Natural killer cell (primary cell): ENCODE data around the gene UAP1. TPM values are rescaled to one million over a fixed set of nuclear protein-coding genes. Genes with fewer than 3 reads are reported as not detected.

Experiments used
- ATAC-seq, 3 donors: fragments of 150-1000 bp in 2 of 3; fragments of 200-7000 bp in 1 of 3; cut with Tn5 transposase; 1 replicate in 1 of 3; 2 replicates in 2 of 3; pipeline ENCODE4 v1.10.0; 2021; ENCODE audit warnings: mild to moderate bottlenecking in 2 of 3, moderate library complexity in 2 of 3
- DNase-seq, 2 donors: peaks; one replicate each; pipeline versions ENCODE4 v3.0.0 to v3.0.0-alpha.2; 2013 to 2021; ENCODE audit warnings: mixed read lengths in 1 of 2
- H3K27ac ChIP-seq: one replicate; pipeline ENCODE4 v1.5.1; 2013; ENCODE audit warnings: mild to moderate bottlenecking, low read length
- H3K27me3 ChIP-seq: one replicate; pipeline ENCODE4 v1.6.1; 2013; ENCODE audit warnings: low read length; ENCODE audit not compliant: control insufficient read depth, insufficient read depth
- H3K36me3 ChIP-seq: one replicate; pipeline ENCODE4 v1.6.1; 2013; ENCODE audit warnings: low read length; ENCODE audit not compliant: control insufficient read depth, insufficient read depth
- H3K4me1 ChIP-seq: one replicate; pipeline ENCODE4 v1.6.1; 2013; ENCODE audit warnings: low read length; ENCODE audit not compliant: control insufficient read depth, insufficient read depth
- H3K4me3 ChIP-seq: one replicate; pipeline ENCODE4 v1.5.1; 2013; ENCODE audit warnings: low read length
- H3K9me3 ChIP-seq: one replicate; pipeline ENCODE4 v1.6.1; 2013; ENCODE audit warnings: low read length; ENCODE audit not compliant: control insufficient read depth, insufficient read depth
- H3K27ac Mint-ChIP-seq, 2 donors: one replicate each; pipeline ENCODE4 v1.8.0; 2022; ENCODE audit warnings: mild to moderate bottlenecking in 2 of 2, mixed read lengths in 2 of 2, moderate library complexity in 1 of 2
- H3K27me3 Mint-ChIP-seq, 2 donors: one replicate each; pipeline ENCODE4 v1.8.0; 2022; ENCODE audit warnings: low read depth in 2 of 2, mixed read lengths in 2 of 2
- H3K36me3 Mint-ChIP-seq: one replicate; pipeline ENCODE4 v1.8.0; 2022; ENCODE audit warnings: mixed read lengths
- H3K4me1 Mint-ChIP-seq, 2 donors: one replicate each; pipeline ENCODE4 v1.8.0; 2022; ENCODE audit warnings: mixed read lengths in 2 of 2
- H3K4me3 Mint-ChIP-seq: one replicate; pipeline ENCODE4 v1.8.0; 2022; ENCODE audit warnings: mild to moderate bottlenecking, moderate library complexity, mixed read lengths
- H3K9me3 Mint-ChIP-seq, 2 donors: one replicate each; pipeline ENCODE4 v1.8.0; 2022; ENCODE audit warnings: mixed read lengths in 2 of 2
- WGBS: methylation state at CpG from one replicate; pipeline ENCODE4 v1.1.7; 2013; ENCODE audit warnings: missing lambda C conversion rate; ENCODE audit not compliant: insufficient coverage; 5-methylcytosine and 5-hydroxymethylcytosine counted together
- intact Hi-C: fragments of 100-400 bp; cut with micrococcal nuclease; formaldehyde crosslinking; loops from one replicate; pipeline ENCODE4 v1.14.2; 2022
- total RNA-seq, 4 donors: library from RNA; stranded (reverse); fragments of 120-200 nt in 1 of 4; gene quantifications; one replicate each; pipeline versions ENCODE4 v1.2.3 to v1.2.4, GENCODE V29; 2013 to 2022
- TF ChIP-seq, protein P1 (sequence below): fragments of 200-600 bp; IDR thresholded peaks from one replicate; pipeline ENCODE4 v1.8.0; 2022; ENCODE audit warnings: antibody characterized with exemption

Gene UAP1
- total RNA-seq, 3 donors from 2014 or later (not counting 1 experiment from before 2014, with no cell fraction given): 69.2 to 109 (median 74.2) TPM

DNA sequence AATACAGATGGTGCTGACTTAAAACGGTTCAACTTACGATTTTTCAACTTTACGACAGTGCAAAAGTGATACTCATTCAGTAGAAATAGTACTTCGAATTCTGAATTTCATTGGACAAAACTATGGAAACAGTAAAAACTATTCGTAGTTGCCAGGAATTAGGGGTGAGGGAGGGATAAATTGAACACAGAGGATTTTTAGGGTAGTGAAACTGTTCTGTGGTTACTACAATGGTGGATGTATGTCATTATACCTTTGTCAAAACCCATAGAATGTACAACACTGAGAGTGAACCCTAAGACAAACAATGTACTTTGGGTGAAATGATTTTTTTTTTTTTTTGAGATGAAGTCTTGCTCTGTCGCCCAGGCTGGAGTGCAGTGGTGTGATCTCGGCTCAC lies 78.2 kb downstream of the UAP1 start:
- ATAC-seq (no peak), DNase-seq (no peak)
- H3K27me3 Mint-ChIP-seq: peaks cover 0 to 5% of the 10 kb centered on the region in 2 donors
- H3K4me3 ChIP-seq: no peak overlapping the region
- TF ChIP-seq, protein P1, sequence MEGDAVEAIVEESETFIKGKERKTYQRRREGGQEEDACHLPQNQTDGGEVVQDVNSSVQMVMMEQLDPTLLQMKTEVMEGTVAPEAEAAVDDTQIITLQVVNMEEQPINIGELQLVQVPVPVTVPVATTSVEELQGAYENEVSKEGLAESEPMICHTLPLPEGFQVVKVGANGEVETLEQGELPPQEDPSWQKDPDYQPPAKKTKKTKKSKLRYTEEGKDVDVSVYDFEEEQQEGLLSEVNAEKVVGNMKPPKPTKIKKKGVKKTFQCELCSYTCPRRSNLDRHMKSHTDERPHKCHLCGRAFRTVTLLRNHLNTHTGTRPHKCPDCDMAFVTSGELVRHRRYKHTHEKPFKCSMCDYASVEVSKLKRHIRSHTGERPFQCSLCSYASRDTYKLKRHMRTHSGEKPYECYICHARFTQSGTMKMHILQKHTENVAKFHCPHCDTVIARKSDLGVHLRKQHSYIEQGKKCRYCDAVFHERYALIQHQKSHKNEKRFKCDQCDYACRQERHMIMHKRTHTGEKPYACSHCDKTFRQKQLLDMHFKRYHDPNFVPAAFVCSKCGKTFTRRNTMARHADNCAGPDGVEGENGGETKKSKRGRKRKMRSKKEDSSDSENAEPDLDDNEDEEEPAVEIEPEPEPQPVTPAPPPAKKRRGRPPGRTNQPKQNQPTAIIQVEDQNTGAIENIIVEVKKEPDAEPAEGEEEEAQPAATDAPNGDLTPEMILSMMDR: no peak
- H3K4me1 Mint-ChIP-seq: no peaks in the 10 kb centered on the region
- H3K4me1 ChIP-seq: no peaks in the 10 kb centered on the region
- H3K27ac Mint-ChIP-seq: no peak overlapping the region
- peaks cover 3% of the 10 kb centered on the region for H3K27me3 ChIP-seq
- H3K9me3 ChIP-seq: no peaks in the 10 kb centered on the region
- no peak overlapping the region for H3K27ac ChIP-seq
- H3K9me3 Mint-ChIP-seq: no peaks in the 10 kb centered on the region
- H3K4me3 Mint-ChIP-seq: no peak overlapping the region
- H3K36me3 ChIP-seq: no peaks in the 10 kb centered on the region
- intact Hi-C loops: no loop called here
- H3K36me3 Mint-ChIP-seq: no peaks in the 10 kb centered on the region
- 90% methylated on average over 7 of the region's 7 CpGs for WGBS

DNA sequence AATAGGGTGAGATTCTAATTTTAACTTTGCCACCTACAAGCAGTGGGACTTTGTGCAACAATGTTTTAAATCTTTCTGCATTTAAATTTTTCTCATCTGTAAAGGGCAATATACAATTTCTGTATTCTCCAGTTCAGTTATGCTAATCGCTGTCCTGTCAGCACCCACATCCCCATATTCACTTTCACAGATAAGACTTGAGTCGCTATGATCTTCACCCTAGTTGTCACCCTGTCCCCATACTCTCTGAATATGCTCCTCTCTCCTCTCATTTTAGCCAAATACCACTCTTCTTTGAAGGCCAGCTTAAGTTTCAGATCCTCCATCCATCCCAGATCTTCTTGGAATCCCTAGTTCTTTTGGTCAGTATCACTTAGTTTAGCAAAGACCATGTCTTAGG lies 79.6 kb downstream of the UAP1 start:
- no peak for DNase-seq
- TF ChIP-seq, protein P1: no peak
- Mint-ChIP-seq H3K27ac (no peak overlapping the region), H3K27me3 (peaks cover 6 to 7% of the 10 kb centered on the region in 2 donors), H3K4me1 (no peaks in the 10 kb centered on the region), H3K9me3 (no peaks in the 10 kb centered on the region), H3K36me3 (no peaks in the 10 kb centered on the region), H3K4me3 (no peak overlapping the region)
- intact Hi-C loops: no loop called here
- WGBS: 91% methylated on average over 2 of the region's 2 CpGs
- Histone ChIP-seq H3K27ac (no peak overlapping the region), H3K36me3 (no peaks in the 10 kb centered on the region), H3K27me3 (peaks cover 3% of the 10 kb centered on the region), H3K4me3 (no peak overlapping the region), H3K9me3 (no peaks in the 10 kb centered on the region), H3K4me1 (no peaks in the 10 kb centered on the region)
- ATAC-seq: no peak

DNA sequence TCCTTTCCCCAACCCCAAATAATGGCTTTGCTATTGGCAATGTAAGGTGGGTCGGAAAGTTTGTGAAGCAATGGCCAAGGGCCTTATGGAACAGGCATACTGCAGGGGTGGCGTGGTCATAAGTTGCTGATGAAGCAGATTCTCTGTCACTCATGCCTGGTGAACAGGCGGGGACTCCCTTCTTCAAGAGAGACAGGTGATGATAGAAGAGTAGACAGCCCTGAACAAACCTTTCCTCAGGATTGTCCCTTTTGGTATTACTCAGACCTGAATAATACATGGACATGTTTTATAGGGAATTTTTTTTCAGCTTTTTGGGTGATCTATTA lies 83.4 kb downstream of the UAP1 start:
- Mint-ChIP-seq H3K4me3 (no peak overlapping the region), H3K27me3 (peaks cover 15 to 28% of the 10 kb centered on the region in 2 donors), H3K4me1 (no peaks in the 10 kb centered on the region), H3K27ac (no peak overlapping the region), H3K9me3 (no peaks in the 10 kb centered on the region), H3K36me3 (no peaks in the 10 kb centered on the region)
- Histone ChIP-seq H3K27ac (no peak overlapping the region), H3K4me3 (no peak overlapping the region), H3K27me3 (no peaks in the 10 kb centered on the region), H3K4me1 (no peaks in the 10 kb centered on the region), H3K36me3 (no peaks in the 10 kb centered on the region), H3K9me3 (no peaks in the 10 kb centered on the region)
- TF ChIP-seq, protein P1: no peak
- intact Hi-C loops: no loop called here
- DNase-seq: no peak
- 85% methylated on average over 2 of the region's 3 CpGs for WGBS
- no peak for ATAC-seq

DNA sequence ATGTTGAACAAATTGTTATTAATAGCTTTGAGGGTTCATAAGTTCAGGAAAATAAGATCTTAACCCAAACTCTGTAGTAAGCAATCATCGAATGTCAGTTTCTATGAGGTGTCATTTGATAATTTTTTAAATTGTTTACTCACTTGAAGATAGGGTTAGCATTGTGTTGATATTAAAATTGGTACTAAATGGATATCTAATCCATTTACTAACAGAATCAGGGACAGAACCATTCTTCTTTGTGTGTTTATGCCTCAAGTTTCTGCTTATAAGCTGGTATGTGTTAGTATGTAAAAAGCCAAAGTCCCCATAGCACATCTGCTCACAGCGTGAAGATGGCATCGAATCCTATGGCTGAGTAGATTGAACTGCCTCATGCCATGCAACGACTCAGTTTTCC lies 84.1 kb downstream of the UAP1 start:
- DNase-seq: no peak
- Mint-ChIP-seq H3K4me3 (no peak overlapping the region), H3K27me3 (peaks cover 15 to 28% of the 10 kb centered on the region in 2 donors), H3K4me1 (no peaks in the 10 kb centered on the region), H3K9me3 (no peaks in the 10 kb centered on the region), H3K36me3 (no peaks in the 10 kb centered on the region), H3K27ac (no peak overlapping the region)
- Histone ChIP-seq H3K4me1 (no peaks in the 10 kb centered on the region), H3K9me3 (no peaks in the 10 kb centered on the region), H3K27ac (no peak overlapping the region), H3K27me3 (no peaks in the 10 kb centered on the region), H3K36me3 (no peaks in the 10 kb centered on the region), H3K4me3 (no peak overlapping the region)
- WGBS: 90% methylated on average over 4 of the region's 4 CpGs
- no peak for ATAC-seq
- intact Hi-C loops: no loop called here
- TF ChIP-seq, protein P1: no peak
